Measurements from ENCODE around the gene CHAF1B.

Gene CHAF1B

DNA sequence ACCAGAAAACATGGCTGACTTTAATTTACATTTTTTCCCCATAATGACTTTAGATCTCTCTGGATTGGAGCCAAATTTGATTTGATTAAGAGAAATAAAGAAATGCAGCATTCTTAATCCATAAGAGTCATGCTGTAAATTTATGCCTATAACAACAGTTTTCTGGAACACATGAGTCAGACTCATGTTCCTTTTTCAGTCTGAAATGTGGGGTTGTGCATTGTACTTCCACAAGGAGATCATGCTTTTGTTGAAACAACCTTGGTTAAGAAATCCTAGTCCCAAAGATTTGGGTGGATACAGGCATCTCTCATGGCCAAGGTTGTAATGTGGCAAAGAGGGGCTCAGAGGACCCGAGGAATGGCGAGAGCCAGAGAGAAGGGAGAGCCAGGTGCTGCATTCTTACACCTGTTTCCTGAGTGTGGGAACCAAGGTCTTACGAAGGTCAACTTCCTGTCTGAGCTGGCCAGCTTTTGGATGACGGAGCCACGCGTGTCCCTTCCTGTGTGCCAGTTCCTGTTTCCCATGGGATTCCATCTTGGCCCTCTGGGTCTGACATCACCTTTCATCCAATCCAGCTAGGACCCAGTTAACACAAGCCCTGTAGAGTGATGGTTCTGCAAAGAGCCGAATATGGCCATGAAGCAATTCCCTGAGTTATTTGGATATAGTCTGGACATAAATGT is 71.7 kb downstream of the CHAF1B start:
- DNase-seq (ENCODE audit: extremely low spot score, insufficient read length, low read depth) (no peak), FAIRE-seq (no peak)

GRCh38 chr21:36459098-36459497 is 73.9 kb downstream of the CHAF1B start:
- FAIRE-seq (no peak), DNase-seq (ENCODE audit: extremely low spot score, insufficient read length, low read depth) (no peak)

DNA sequence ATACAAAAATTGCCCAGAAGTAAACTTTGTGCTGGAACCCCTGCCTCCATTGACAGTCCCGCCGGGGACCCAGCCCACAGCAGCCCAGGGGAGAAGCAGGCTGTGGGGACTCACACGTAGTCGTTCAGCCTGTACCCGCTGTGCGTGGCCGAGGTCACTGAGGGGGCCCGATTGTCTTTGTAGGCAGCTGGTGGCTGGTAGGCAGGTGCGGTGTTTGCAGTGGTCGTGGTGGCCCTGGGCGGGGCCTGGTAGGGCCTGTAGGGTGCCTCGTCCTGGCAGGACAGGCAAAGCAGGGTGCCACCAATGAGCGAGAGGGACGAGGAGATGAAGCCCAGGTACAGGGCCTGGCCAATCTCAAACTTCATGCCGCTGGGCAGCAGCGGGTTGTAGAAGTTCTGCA is 75.7 kb downstream of the CHAF1B start:
- FAIRE-seq (no peak), DNase-seq (ENCODE audit: extremely low spot score, insufficient read length, low read depth) (no peak)

DNA sequence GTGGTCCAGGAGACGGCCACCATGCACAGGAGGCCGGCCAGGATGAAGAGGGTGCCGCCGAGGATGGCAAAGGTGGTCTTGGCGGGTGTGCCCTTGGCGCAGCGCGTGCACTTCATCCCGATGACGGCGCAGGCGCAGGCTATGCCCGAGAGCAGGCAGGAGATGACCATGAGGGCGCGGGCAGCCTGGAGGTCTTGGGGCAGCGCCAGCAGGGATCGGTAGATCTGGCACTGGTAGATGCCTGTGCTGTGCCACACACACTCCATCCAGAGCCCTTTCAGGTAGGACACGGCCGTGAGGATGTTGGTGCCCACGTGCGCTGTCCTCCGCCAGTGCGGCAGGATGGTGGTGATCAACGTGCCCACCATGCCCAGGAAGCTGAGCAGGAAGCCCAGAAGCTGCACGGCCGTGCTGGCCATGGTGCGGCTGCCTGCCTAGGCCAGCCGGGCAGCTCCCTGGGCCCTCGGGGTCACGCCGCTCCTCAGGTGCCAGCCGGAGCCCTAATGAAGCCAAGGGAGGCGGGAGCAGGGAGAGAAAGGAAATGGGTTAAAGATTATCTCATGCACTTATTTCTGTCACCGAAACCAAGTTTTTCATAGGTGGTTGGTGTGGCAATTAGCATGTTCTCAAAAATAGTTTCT is 76.2 kb downstream of the CHAF1B start:
- DNase-seq (ENCODE audit: extremely low spot score, insufficient read length, low read depth) = no peak
- no peak for FAIRE-seq

DNA sequence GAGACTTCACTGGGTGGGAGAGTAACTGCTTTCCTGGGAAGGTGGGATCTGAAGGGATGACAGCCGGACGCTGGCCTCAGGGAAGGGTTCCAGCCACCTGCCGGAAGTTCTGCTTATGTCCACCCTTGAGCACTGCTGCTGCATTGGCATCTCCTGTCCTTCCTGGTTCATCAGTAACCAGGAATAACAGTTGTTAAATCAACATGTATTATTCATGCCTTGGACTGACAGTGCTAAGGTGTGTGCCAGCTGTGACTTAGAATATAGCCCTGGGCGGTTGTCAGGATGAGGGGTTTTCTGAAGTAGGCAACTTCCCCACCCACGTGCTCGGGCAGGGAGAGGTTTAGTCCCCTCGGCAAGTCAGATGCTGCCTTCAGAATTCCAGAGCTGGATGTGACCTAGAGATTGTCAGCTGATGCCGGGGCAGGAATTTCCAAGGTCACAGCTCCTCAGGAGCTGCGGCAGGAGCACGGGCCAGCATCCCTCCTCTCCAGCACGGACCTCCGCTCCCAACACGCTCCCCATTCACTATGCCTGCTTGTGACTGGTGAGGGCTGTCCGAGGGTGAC is 76.8 kb downstream of the CHAF1B start:
- DNase-seq (ENCODE audit: extremely low spot score, insufficient read length, low read depth) (no peak), FAIRE-seq (no peak)

GRCh38 chr21:36463204-36463603 is 78.0 kb downstream of the CHAF1B start:
- DNase-seq (ENCODE audit: extremely low spot score, insufficient read length, low read depth) (no peak), FAIRE-seq (no peak)

GRCh38 chr21:36463991-36464390 is 78.8 kb downstream of the CHAF1B start:
- FAIRE-seq (peak; percentile 69), DNase-seq (ENCODE audit: extremely low spot score, insufficient read length, low read depth) (no peak)

- DNase-seq (ENCODE audit: extremely low spot score, insufficient read length, low read depth) = no peak
- no peak for FAIRE-seq
Observed at GRCh38 chr21:36464590-36464989, 79.4 kb downstream of the CHAF1B start.

- DNase-seq (ENCODE audit: extremely low spot score, insufficient read length, low read depth) (no peak), FAIRE-seq (no peak)
Observed at GRCh38 chr21:36465478-36465877, 80.3 kb downstream of the CHAF1B start.

DNA sequence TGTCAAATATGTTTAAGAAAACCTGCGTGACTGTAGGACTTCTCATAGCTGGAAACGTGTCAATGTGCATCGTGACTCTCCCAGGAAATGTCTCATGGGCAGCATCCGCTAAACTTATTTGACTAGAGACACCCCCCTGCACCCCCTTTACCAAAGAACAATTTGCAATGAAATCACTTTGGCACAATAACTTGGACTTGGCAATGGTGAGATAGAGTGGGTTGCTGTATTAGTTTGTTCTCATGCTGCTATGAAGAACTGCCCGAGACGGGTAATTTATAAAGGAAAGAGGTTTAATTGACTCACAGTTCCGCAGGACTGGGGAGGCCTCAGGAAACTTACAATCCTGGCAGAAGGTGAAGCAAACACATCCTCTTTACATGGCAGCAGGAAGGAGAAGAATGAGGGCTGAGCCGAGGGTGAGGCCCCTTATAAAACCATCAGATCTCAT is 80.9 kb downstream of the CHAF1B start:
- DNase-seq (ENCODE audit: extremely low spot score, insufficient read length, low read depth) (no peak), FAIRE-seq (no peak)
